ENCODE measurements around the gene TTL.
"Not testable (repeated sequence)": the region's sequence is repeated elsewhere in the genome, so short reads cannot be mapped to it uniquely, and the experiment has no call there.

GRCh38 chr2:112536665-112537064, 54.7 kb downstream of the TTL start:
- TF ChIP-seq TCF12, CTCF (IDR thresholded peaks at IDR 0.05): not testable (repeated sequence)

All from SK-N-SH (cell line).